ENCODE results near the gene PTPRG.

The PTPRG gene

GRCh38 chr3:62214850-62215249 lies 653.5 kb downstream of the PTPRG start:
- FAIRE-seq (no peak), DNase-seq (ENCODE audit: insufficient read length) (no peak)
- no peak for TF ChIP-seq POLR2AphosphoS5 (IDR thresholded peaks at IDR 0.05; ENCODE audit: low read depth, low read length)

DNA sequence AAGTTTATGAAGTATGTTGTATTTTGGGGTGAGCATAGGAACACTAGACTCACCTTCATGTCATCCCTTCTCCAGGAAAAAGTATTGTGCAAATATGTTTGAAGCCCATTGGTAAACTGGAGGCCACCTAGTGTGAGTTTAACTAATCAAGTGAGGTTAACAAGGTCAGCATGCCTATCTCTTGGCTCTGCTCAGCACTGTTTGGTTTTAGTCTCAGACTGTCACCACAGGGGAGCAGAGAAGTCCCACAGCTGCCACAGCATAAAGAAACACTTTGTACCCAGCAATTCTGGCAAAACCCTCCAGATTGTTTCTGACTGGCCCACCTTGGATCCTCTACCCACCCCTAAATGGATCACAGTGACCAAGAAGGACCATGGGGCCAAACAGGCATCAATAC lies 659.2 kb downstream of the PTPRG start:
- DNase-seq (ENCODE audit: insufficient read length) (no peak), FAIRE-seq (no peak)
- TF ChIP-seq POLR2A (IDR thresholded peaks at IDR 0.05; ENCODE audit: low read depth, low read length) (no peak), TAF1 (IDR thresholded peaks at IDR 0.05; ENCODE audit: borderline replicate concordance, low read depth, low read length) (no peak), POLR2AphosphoS5 (IDR thresholded peaks at IDR 0.05; ENCODE audit: low read depth, low read length) (no peak)

DNA sequence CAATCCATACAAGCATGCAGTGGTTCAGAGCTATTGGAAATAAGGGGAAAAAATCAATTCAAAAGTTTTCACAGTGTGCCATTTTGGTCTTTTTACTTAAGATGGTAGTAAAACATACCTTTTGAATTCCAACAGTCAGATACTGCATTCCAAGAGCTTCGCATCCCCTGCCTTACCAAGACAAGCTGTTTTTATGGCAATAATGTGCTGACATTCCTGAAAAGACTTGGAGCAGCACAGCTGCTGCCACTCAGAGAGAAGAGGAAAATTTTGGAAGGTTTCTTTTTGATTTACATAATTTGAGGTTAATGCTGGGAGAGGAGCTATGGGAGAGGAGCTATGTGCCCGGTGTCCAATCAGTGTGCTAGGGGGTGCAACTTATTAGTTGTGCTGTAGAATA lies 663.7 kb downstream of the PTPRG start:
- FAIRE-seq (no peak), DNase-seq (ENCODE audit: insufficient read length) (no peak)
- TF ChIP-seq TAF1 (IDR thresholded peaks at IDR 0.05; ENCODE audit: borderline replicate concordance, low read depth, low read length), result no peak
- TF ChIP-seq POLR2A (IDR thresholded peaks at IDR 0.05; ENCODE audit: low read depth, low read length), result no peak

DNA sequence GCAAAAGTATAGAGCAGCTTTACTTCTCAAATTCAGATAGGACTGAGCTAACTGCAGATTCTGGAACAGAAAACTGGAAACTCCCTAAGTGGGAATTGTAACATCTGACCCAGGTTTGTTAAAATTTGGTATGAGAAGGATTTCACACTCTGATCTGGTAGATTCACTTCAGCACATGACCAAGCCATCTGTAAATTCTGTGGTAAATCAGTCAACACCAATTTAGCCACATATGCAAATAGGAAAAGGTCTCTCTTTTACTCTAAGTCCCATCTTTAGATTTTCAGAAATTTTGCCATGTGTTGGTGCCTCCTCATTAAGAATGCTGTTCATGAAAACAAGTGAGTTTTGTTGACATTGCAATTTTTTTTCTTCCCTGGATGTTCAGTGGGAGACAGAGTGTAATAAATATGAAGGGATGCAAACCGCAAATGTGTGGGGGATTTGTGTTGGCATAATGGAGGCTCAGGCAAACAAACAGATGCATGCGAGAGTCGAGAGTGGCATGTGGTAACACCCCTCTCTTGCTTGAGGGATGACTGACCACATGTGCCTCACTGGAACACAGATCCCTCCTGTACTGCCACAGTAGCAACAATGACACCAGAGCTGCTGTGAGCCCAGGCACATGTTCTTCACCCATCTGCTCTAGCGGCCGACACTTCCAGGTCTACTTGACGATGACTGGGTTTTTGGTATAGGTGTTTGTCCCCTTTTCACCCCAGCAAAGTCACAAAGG lies 665.4 kb downstream of the PTPRG start:
- TF ChIP-seq POLR2A (IDR thresholded peaks at IDR 0.05; ENCODE audit: low read depth, low read length), result no peak
- TF ChIP-seq POLR2AphosphoS5 (IDR thresholded peaks at IDR 0.05; ENCODE audit: low read depth, low read length), result no peak
- no peak for TF ChIP-seq TAF1 (IDR thresholded peaks at IDR 0.05; ENCODE audit: borderline replicate concordance, low read depth, low read length)
- no peak for FAIRE-seq

DNA sequence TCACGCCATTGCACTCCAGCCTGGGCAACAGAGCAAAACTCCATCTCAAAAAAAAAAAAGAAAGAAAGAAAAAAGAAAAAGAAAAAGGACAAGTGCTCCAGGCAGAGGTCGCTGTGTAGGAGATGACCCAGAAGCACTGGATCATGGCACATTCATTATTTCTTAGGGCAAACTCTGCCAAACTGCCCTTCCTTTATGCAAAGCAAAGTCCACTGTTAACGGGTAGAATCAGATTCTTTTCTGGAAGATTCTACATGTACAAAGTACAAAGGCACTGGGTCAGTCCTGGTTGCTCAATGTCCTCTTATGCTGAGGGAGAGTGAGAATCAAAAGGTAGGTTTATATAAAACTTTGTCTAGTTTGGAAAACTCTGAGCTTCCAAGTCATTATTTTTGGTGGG lies 667.1 kb downstream of the PTPRG start:
- no peak for DNase-seq (ENCODE audit: insufficient read length)
- no peak for FAIRE-seq
- TF ChIP-seq TAF1 (IDR thresholded peaks at IDR 0.05; ENCODE audit: borderline replicate concordance, low read depth, low read length) (no peak), POLR2A (IDR thresholded peaks at IDR 0.05; ENCODE audit: low read depth, low read length) (no peak), POLR2AphosphoS5 (IDR thresholded peaks at IDR 0.05; ENCODE audit: low read depth, low read length) (no peak)

More for the DNA sequence above, 665.4 kb downstream of the PTPRG start:
- DNase-seq (ENCODE audit: insufficient read length), result no peak

GRCh38 chr3:62229211-62229610 lies 667.8 kb downstream of the PTPRG start:
- FAIRE-seq (no peak), DNase-seq (ENCODE audit: insufficient read length) (no peak)
- TF ChIP-seq TAF1 (IDR thresholded peaks at IDR 0.05; ENCODE audit: borderline replicate concordance, low read depth, low read length) (no peak), POLR2A (IDR thresholded peaks at IDR 0.05; ENCODE audit: low read depth, low read length) (no peak), POLR2AphosphoS5 (IDR thresholded peaks at IDR 0.05; ENCODE audit: low read depth, low read length) (no peak)

DNA sequence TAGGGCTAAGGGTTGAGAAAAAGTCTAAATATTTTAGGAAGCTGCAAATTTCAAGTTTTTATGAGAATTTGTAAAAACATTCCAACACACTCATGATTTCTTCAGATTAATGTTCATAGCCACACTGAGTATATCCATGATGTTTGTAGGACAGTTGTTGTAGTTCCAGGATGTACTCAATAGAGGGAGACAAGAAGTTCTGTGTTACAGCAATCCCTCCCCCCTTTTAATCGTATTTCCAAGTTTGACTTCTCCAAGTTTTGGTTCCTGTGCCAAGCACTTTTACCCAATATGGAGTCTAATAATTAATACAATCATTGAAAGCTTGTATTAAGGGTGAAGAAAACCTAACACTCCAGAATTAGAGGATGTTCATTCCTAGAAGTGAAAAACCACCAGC lies 668.5 kb downstream of the PTPRG start:
- DNase-seq (ENCODE audit: insufficient read length) (no peak), FAIRE-seq (no peak)
- no peak for TF ChIP-seq POLR2AphosphoS5 (IDR thresholded peaks at IDR 0.05; ENCODE audit: low read depth, low read length)
- TF ChIP-seq POLR2A (IDR thresholded peaks at IDR 0.05; ENCODE audit: low read depth, low read length), result no peak
- TF ChIP-seq TAF1 (IDR thresholded peaks at IDR 0.05; ENCODE audit: borderline replicate concordance, low read depth, low read length), result no peak

- TF ChIP-seq TAF1 (IDR thresholded peaks at IDR 0.05; ENCODE audit: borderline replicate concordance, low read depth, low read length) (no peak), POLR2A (IDR thresholded peaks at IDR 0.05; ENCODE audit: low read depth, low read length) (no peak), POLR2AphosphoS5 (IDR thresholded peaks at IDR 0.05; ENCODE audit: low read depth, low read length) (no peak)
- DNase-seq (ENCODE audit: insufficient read length) (no peak), FAIRE-seq (no peak)
Observed at GRCh38 chr3:62233065-62233464, 671.7 kb downstream of the PTPRG start.

DNA sequence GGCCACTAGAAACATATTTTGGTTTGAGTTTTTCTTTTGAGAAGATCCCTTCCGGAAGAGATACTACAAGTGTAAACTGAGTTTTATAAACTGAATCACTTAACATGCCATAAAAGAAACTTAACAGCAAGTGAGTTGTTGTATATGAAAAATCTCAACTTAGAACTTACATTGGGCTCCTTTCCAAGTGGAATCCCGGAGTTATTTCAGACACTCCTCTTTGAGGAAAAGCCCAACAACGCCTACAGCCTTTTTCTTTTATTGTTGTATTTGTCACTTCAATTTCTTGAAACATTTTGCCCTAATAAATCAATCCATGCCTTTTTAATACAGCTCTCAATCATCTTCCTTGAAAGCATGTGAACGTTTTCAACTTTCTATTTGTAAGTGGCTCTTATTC lies 674.6 kb downstream of the PTPRG start:
- FAIRE-seq, result no peak
- no peak for DNase-seq (ENCODE audit: insufficient read length)
- TF ChIP-seq TAF1 (IDR thresholded peaks at IDR 0.05; ENCODE audit: borderline replicate concordance, low read depth, low read length), result no peak
- TF ChIP-seq POLR2A (IDR thresholded peaks at IDR 0.05; ENCODE audit: low read depth, low read length), result no peak
- TF ChIP-seq POLR2AphosphoS5 (IDR thresholded peaks at IDR 0.05; ENCODE audit: low read depth, low read length), result no peak

DNA sequence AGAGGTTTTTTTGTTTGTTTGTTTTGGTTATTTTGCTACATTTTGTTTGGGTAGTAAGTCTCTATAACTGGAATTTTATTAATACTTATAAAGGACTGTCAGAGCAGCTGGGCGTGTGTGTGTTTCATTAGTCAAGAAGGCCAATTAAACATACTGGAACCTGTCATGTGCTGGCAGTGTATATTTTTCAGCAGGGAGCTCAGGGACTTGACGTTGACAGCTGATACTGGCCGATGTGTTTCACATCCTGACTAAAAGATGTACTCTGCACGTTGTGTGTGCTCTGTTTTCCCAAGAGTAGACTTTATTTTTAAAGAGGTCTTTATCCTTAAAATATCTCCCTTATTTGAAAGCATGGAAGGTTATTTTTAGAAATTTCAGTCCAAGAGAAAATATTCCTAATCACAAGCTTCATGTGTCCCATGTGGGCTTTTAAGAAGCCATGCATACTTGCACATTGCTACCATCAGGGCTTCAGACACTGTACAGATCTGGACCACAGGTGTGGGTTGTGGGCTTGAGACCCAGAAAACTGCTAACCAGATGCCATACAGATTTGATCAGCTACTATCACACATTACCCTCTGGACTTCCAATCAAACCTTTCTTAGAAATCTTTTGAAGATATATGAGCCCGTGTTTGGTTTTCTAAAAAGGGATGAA lies 676.0 kb downstream of the PTPRG start:
- no peak for TF ChIP-seq POLR2AphosphoS5 (IDR thresholded peaks at IDR 0.05; ENCODE audit: low read depth, low read length)
- DNase-seq (ENCODE audit: insufficient read length) (no peak), FAIRE-seq (no peak)

- DNase-seq (ENCODE audit: insufficient read length), result no peak
- TF ChIP-seq TAF1 (IDR thresholded peaks at IDR 0.05; ENCODE audit: borderline replicate concordance, low read depth, low read length) (no peak), POLR2AphosphoS5 (IDR thresholded peaks at IDR 0.05; ENCODE audit: low read depth, low read length) (no peak), POLR2A (IDR thresholded peaks at IDR 0.05; ENCODE audit: low read depth, low read length) (no peak)
- peak; percentile 48 for FAIRE-seq
Observed at GRCh38 chr3:62238003-62238402, 676.6 kb downstream of the PTPRG start.

DNA sequence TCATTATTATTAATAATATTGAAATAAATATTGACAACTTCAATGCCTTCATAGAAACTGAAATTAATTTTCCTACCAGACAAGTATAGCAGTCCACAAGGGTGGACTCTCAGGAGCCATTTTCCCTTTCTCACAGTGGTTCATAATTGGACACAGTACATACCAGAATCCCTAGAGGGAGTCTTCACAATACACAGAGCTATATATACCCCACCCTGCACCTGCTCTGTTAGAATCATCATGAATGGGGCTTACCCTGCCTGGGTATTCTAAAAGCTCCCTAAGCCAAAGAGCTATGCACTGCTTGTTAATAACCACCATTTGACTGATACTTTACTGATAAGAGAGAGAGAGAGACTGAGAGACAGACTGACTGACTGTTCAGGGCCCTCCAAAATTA lies 677.1 kb downstream of the PTPRG start:
- FAIRE-seq (peak; percentile 17), DNase-seq (ENCODE audit: insufficient read length) (no peak)
- TF ChIP-seq POLR2AphosphoS5 (IDR thresholded peaks at IDR 0.05; ENCODE audit: low read depth, low read length) (no peak), TAF1 (IDR thresholded peaks at IDR 0.05; ENCODE audit: borderline replicate concordance, low read depth, low read length) (no peak), POLR2A (IDR thresholded peaks at IDR 0.05; ENCODE audit: low read depth, low read length) (no peak)
